ENCODE results near the gene MAML2.

The MAML2 gene

DNA sequence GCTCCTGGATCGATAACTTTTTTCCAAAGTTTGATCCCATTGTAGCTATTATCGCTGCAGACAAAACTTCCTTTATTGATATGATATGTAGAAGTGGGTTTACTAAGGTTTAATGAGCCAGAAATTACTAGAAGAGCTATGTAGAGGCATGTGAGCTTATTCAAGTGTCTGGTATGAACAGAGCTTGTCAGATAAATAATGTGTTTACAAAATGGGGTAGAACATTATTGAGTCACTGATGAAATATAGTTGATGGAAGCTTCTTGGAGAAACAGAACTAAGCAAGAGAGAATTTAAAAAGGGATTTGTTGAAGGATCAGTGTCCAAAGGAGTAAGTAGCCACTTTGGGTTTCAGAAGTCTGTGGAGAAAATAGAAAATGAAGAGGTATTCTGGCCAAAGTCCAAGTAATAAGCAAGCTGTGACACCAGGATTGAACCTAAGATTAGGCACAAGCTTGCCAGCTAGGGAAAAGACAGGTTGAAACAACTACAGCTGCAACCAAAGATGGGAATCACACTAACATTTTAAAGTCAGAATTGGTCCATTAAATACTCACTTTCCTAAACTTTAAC lies 104.3 kb downstream of the MAML2 start:
- DNase-seq (ENCODE audit: low spot score) = no peak

- no peak for DNase-seq (ENCODE audit: low spot score)
Measured at GRCh38 chr11:96237766-96238266, 105.2 kb downstream of the MAML2 start.

DNA sequence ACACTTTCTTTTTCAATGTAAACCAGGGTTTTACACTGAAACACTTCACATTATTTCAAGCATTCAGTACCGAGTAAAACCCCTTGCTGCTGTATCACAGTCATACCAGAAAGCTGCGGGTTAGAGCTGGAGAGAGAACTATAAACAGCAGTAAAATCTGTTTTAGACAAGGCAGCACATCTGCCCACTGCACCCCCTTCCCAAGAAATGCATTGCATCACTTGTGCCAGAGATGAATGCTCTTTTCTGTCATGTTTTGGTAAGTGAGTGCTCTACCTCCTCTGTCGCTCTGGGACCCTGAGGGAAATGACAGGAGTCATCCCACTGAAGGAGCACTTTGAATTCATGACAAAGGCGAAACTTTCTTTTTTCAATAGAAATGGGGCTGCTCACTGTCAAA lies 107.2 kb downstream of the MAML2 start:
- DNase-seq (ENCODE audit: low spot score) = no peak

- DNase-seq (ENCODE audit: low spot score) = no peak
Measured at GRCh38 chr11:96234866-96235441, 108.0 kb downstream of the MAML2 start.

GRCh38 chr11:96232132-96232531 lies 110.9 kb downstream of the MAML2 start:
- DNase-seq (ENCODE audit: low spot score) = no peak

GRCh38 chr11:96230686-96231085 lies 112.3 kb downstream of the MAML2 start:
- no peak for DNase-seq (ENCODE audit: low spot score)

- DNase-seq (ENCODE audit: low spot score) = no peak
Measured at GRCh38 chr11:96229354-96229977, 113.5 kb downstream of the MAML2 start.

- DNase-seq (ENCODE audit: low spot score) = no peak
Measured at GRCh38 chr11:96228910-96229309, 114.1 kb downstream of the MAML2 start.

DNA sequence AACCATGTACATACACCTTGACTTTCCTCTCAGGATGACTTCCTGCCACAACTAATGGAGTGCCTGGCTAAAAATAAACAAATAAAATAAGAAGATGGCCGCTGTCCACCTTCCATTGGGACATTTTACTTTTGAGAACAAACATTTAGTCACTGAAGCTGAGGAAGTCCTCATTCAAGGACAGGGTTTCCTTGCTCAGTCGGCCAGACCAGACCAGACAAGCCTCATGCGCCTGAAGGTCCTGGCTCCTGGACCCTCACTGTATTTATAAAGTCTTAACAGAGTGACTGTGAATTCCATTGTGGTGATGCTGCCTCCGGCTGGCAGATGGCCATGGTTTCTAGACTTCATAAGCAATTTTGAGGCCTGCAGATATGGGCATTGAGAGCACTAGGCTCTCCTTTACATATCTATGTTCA lies 114.5 kb downstream of the MAML2 start:
- DNase-seq (ENCODE audit: low spot score) = no peak

DNA sequence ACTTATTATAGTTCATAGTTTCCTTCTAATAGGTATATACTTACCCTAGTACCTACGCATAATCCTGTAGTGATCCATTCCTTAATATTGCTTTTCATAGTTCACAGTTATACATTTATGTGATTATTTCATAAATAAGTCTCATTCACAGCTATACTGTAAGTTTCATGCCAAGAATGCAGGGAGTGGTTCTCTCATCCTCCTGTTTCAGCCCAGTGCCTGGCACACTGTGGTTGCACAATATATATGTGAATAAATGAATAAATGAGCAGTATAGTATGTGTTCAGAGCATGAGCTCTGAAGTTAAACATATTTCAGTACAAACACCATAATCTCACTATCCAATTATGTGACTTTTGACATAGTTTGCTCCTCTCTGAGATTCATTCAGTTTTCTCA lies 115.8 kb downstream of the MAML2 start:
- DNase-seq (ENCODE audit: low spot score) = no peak

- no peak for DNase-seq (ENCODE audit: low spot score)
Measured at GRCh38 chr11:96223083-96223482, 119.9 kb downstream of the MAML2 start.

DNA sequence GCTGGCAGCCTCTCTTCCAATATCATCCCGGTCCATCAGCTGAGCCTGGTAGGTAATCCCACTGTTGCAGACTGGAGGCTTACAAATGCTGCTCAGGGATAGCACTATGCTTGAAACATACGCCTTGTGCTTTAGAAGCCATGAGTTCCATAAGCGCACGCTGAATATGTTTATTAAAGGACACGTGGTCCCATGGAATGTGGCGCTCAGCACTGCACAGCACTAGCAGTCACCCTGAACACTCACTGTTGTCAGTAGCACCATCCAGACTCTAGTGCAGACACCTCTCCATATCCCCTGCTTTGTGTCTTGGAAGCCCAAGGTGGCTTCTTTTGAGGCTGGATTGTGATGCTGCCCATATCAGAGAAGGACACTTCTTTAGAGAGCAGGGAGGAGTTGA lies 120.9 kb downstream of the MAML2 start:
- no peak for DNase-seq (ENCODE audit: low spot score)

GRCh38 chr11:96221244-96222070 lies 121.5 kb downstream of the MAML2 start:
- DNase-seq (ENCODE audit: low spot score) = no peak

DNA sequence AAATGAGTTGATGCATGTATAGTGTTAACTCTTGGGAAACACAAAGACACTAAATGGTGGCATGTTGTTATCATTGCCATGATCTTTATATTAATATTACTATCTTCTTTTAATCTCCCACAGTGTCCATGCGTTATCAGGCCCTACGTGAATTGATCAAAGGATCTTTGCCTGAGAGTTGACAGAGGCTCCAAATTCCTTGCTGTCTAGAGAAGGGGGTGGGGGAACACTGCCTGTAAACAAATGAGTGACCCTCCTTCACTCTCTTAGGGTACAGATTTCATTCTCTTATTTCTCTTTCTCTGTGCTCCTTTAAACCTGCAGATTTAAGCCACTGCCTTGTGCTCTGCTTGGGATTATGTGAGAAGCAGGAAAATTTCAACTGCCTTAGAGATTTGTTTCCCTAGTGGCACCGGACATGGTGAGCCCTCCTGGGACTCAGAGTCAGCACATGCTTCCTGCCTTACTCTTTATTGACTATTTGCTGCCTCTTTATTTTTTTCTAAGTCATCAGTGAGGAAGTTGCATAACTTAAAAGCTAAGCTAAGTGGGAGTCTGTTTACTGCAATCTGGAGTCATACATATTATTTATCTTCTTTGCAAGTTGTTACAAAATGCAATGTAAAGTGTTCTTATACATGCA lies 122.9 kb downstream of the MAML2 start:
- DNase-seq (ENCODE audit: low spot score) = no peak

DNA sequence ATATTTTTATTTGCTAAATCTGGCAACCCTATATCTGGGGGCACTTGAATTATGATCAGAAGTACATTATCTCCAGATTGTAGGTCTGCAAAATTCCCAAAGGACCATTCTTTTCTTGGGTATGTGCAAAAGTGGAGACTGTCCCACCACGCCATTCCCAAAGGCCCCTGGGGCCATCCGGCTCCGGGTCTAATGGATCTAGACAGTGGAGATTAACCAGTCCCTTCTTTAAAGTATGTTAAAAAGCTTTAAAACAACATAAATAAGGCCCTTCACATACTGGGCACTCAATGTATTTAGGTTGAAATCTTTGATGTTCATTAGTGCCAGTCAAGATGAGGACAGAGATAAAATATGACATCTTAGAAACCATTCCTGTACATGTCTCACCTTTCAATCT lies 124.1 kb downstream of the MAML2 start:
- DNase-seq (ENCODE audit: low spot score) = no peak

- no peak for DNase-seq (ENCODE audit: low spot score)
Measured at GRCh38 chr11:96218006-96218405, 125.0 kb downstream of the MAML2 start.

GRCh38 chr11:96217206-96217605 lies 125.8 kb downstream of the MAML2 start:
- no peak for DNase-seq (ENCODE audit: low spot score)

DNA sequence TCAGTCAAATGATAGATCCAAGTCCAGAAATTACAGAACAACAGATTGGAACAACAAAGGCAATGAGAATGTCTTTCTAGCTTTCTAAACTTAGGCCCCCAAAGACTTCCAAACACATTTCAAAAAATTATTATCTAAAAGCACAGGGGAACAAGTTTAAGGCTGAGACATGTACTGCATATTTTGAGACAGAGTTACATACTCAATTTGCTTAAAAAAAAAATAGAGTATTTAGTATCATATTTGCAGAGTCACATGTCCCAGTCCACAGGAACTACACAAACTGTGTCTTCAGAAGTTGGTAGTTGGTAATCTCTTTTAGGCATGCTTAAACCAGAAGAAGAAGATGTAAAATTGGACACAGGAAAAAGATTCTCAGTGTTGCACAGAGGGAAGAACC lies 127.2 kb downstream of the MAML2 start:
- DNase-seq (ENCODE audit: low spot score) = peak; percentile 52

GRCh38 chr11:96215110-96215782 lies 127.7 kb downstream of the MAML2 start:
- DNase-seq (ENCODE audit: low spot score) = peak; percentile 88

GRCh38 chr11:96214777-96215109 lies 128.3 kb downstream of the MAML2 start:
- no peak for DNase-seq (ENCODE audit: low spot score)

GRCh38 chr11:96213500-96213899 lies 129.5 kb downstream of the MAML2 start:
- DNase-seq (ENCODE audit: low spot score) = no peak

GRCh38 chr11:96211436-96211835 lies 131.6 kb downstream of the MAML2 start:
- DNase-seq (ENCODE audit: low spot score) = no peak

Data from germinal center (tissue), 1 donor.